PC-9 (cell line): ENCODE data around the gene PRKG2. TPM values are rescaled to one million over a fixed set of nuclear protein-coding genes. Genes with fewer than 3 reads are reported as not detected.

ENCODE experiments used
- BruUV-seq: library from RNA; stranded (reverse); fragments of 400-500 nt; replicated peaks from 2 replicates; lab custom pipeline; 2021; lab: Mats Ljungman, UMichigan
- CTCF ChIA-PET: fragments of 300-600 bp; sonication (Branson Sonifier 250); formaldehyde crosslinking; loops from one replicate; lab custom pipeline; 2022; ENCODE audit warnings: antibody characterized with exemption; lab: Charles Lee
- POLR2A ChIA-PET: fragments of 300-600 bp; sonication (Branson Sonifier 250); formaldehyde crosslinking; loops from one replicate; lab custom pipeline; 2022; ENCODE audit warnings: antibody characterized with exemption; ENCODE audit not compliant: unreplicated experiment; lab: Charles Lee
- DNase-seq, 2 experiments: peaks; one replicate each; pipeline versions ENCODE4 v3.0.0 to v3.0.0-alpha.2; 2015 to 2022; ENCODE audit warnings: mixed read lengths in 1 of 2
- H2AFZ ChIP-seq: fragments of 200-600 bp; sonication (generic); 2 replicates; pipeline ENCODE4 v1.8.1; 2017; ENCODE audit warnings: antibody characterized with exemption
- H3F3A ChIP-seq: fragments of 200-600 bp; sonication (generic); 2 replicates; pipeline ENCODE4 v1.8.1; 2017; ENCODE audit warnings: antibody characterized with exemption, mild to moderate bottlenecking, low read depth; ENCODE audit not compliant: insufficient read depth
- H3K27ac ChIP-seq: fragments of 200-600 bp; sonication (generic); 2 replicates; pipeline ENCODE4 v1.6.1; 2016; ENCODE audit warnings: mixed run types
- H3K27me3 ChIP-seq: fragments of 200-600 bp; sonication (generic); 2 replicates; pipeline ENCODE4 v1.6.1; 2016; ENCODE audit warnings: low read depth, mixed run types; ENCODE audit not compliant: insufficient read depth
- H3K36me3 ChIP-seq: fragments of 200-600 bp; sonication (generic); 2 replicates; pipeline ENCODE4 v1.6.1; 2016; ENCODE audit warnings: low read depth, mixed run types
- H3K4me1 ChIP-seq: fragments of 200-600 bp; sonication (generic); replicated peaks from 2 replicates; pipeline ENCODE4 v1.6.1; 2016; ENCODE audit warnings: mixed run types; ENCODE audit not compliant: insufficient read depth
- H3K4me2 ChIP-seq: fragments of 200-600 bp; sonication (generic); 2 replicates; pipeline ENCODE4 v1.6.1; 2017; ENCODE audit warnings: mixed run types
- H3K4me3 ChIP-seq: fragments of 200-600 bp; sonication (generic); 2 replicates; pipeline ENCODE4 v1.6.1; 2016; ENCODE audit warnings: mixed run types
- H3K79me2 ChIP-seq: fragments of 200-600 bp; sonication (generic); 2 replicates; pipeline ENCODE4 v1.6.1; 2017; ENCODE audit warnings: low read depth, mixed run types
- H3K9me2 ChIP-seq: fragments of 200-600 bp; sonication (generic); 2 replicates; pipeline ENCODE4 v1.8.1; 2017; ENCODE audit warnings: mild to moderate bottlenecking; ENCODE audit not compliant: insufficient read depth
- H3K9me3 ChIP-seq: fragments of 200-600 bp; sonication (generic); 2 replicates; pipeline ENCODE4 v1.8.1; 2016; ENCODE audit warnings: low read depth; ENCODE audit not compliant: insufficient read depth
- H4K20me1 ChIP-seq: fragments of 200-600 bp; sonication (generic); 2 replicates; pipeline ENCODE4 v1.8.1; 2017; ENCODE audit not compliant: insufficient read depth
- EZH2 ChIP-seq: fragments of 200-600 bp; sonication (generic); IDR thresholded peaks from 2 replicates; pipeline ENCODE4 v1.8.0; 2017; ENCODE audit warnings: antibody characterized with exemption, low read depth
- intact Hi-C: fragments of 100-400 bp; cut with micrococcal nuclease; formaldehyde crosslinking; loops from one replicate; pipeline ENCODE4 v1.10.0; 2022; ENCODE audit not compliant: unreplicated experiment
- total RNA-seq: library from RNA; stranded (reverse); gene quantifications from 2 replicates; pipeline ENCODE4 v1.2.3, GENCODE V29; 2021
- TF ChIP-seq, protein P1 (sequence below): fragments of 200-600 bp; sonication (generic); conservative IDR thresholded peaks from 2 replicates; pipeline ENCODE4 v1.6.1; 2017; ENCODE audit warnings: mixed run types, antibody characterized with exemption, mild to moderate bottlenecking, moderate library complexity

Gene PRKG2
- total RNA-seq, 1 experiment from 2014 or later = not detected

DNA sequence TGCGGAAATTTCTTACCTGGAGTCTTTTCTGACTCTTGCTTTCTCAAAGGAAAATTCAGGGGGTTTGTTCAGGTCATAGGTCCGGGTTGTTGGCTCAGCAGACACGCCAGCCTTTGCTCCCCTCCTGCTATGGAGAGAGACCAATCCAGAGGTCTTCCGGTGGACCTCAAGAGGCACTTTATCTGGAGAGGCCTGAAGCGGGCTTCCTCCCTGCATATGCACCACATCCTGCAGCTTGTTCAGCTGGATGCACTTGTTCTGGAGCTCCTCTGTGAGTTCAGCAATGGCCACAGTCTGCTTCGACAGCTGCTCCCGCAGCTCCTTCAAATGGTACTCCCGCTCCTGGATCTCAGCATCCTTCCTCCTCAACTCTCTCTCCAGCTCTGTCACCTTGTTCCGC, 10.5 kb downstream of the PRKG2 start:
- Histone ChIP-seq H3K9me3 (no peaks in the 10 kb centered on the region), H3K27ac (no peak overlapping the region), H4K20me1 (no peaks in the 10 kb centered on the region), H3K4me3 (no peak overlapping the region), H3K4me1 (peaks cover 11% of the 10 kb centered on the region), H3K4me2 (no peak overlapping the region), H3F3A (no peaks in the 10 kb centered on the region), H3K79me2 (no peaks in the 10 kb centered on the region), H3K36me3 (no peaks in the 10 kb centered on the region), H2AFZ (no peak overlapping the region), H3K9me2 (no peaks in the 10 kb centered on the region), H3K27me3 (no peaks in the 10 kb centered on the region)
- intact Hi-C loops = no loop called here
- BruUV-seq = no TSS peak
- TF ChIP-seq, protein P1, sequence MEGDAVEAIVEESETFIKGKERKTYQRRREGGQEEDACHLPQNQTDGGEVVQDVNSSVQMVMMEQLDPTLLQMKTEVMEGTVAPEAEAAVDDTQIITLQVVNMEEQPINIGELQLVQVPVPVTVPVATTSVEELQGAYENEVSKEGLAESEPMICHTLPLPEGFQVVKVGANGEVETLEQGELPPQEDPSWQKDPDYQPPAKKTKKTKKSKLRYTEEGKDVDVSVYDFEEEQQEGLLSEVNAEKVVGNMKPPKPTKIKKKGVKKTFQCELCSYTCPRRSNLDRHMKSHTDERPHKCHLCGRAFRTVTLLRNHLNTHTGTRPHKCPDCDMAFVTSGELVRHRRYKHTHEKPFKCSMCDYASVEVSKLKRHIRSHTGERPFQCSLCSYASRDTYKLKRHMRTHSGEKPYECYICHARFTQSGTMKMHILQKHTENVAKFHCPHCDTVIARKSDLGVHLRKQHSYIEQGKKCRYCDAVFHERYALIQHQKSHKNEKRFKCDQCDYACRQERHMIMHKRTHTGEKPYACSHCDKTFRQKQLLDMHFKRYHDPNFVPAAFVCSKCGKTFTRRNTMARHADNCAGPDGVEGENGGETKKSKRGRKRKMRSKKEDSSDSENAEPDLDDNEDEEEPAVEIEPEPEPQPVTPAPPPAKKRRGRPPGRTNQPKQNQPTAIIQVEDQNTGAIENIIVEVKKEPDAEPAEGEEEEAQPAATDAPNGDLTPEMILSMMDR = no peak
- no peak for TF ChIP-seq EZH2
- POLR2A ChIA-PET = no interaction called here
- CTCF ChIA-PET = no interaction called here
- no peak for DNase-seq

DNA sequence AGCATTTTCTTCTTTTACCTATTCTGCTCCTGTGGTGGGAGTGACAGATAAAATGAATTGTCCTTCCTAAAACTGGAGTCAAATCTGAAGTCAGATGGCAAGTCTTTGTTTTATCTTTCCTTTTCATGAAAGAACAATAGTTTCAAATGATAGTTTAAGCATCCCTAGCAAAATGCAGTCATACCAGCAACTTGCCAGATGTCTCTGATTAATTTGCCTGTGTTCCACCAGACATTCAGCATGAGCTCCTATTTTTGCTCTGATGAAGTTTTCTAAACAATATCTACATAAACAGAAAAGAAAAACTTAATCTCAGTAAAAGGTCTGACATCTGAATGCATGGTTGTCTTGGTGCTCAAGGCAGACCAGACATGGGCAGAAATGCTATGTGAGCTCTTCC, 15.2 kb downstream of the PRKG2 start:
- CTCF ChIA-PET = no interaction called here
- BruUV-seq = no TSS peak

DNA sequence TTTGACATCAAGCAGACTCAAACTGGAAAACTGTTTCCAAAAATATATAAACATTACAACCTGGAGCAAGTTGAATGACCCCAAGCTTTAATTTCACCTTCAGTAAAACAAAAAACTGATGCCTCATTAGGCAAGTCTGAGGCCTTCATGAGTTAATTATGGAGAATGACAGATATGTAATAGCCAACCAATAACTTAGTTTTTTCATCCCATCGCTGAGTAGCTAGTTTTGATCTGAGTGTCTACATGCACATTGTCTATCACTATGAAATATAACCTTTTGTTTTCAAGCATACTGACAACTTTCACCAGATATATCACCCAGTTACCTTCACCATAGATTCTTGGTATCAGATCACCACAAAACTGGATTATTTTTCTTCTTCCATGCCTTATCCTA, 16.4 kb downstream of the PRKG2 start:
- no TSS peak for BruUV-seq
- H3K4me1 ChIP-seq = no peaks in the 10 kb centered on the region
- no peaks in the 10 kb centered on the region for H3K9me3 ChIP-seq
- no peaks in the 10 kb centered on the region for H3K79me2 ChIP-seq
- CTCF ChIA-PET = no interaction called here
- POLR2A ChIA-PET = no interaction called here
- no peak for DNase-seq
- H4K20me1 ChIP-seq = no peaks in the 10 kb centered on the region
- intact Hi-C loops = no loop called here
- no peaks in the 10 kb centered on the region for H3K27me3 ChIP-seq
- no peak for TF ChIP-seq EZH2
- TF ChIP-seq, protein P1 = no peak
- no peak overlapping the region for H3K4me2 ChIP-seq
- no peaks in the 10 kb centered on the region for H3K36me3 ChIP-seq
- H3K27ac ChIP-seq = no peak overlapping the region
- no peaks in the 10 kb centered on the region for H3F3A ChIP-seq
- H3K9me2 ChIP-seq = no peaks in the 10 kb centered on the region
- H3K4me3 ChIP-seq = no peak overlapping the region
- no peak overlapping the region for H2AFZ ChIP-seq

More for the DNA sequence above, 15.2 kb downstream of the PRKG2 start:
- no peaks in the 10 kb centered on the region for H3F3A ChIP-seq
- H4K20me1 ChIP-seq = no peaks in the 10 kb centered on the region
- H2AFZ ChIP-seq = no peak overlapping the region
- no peaks in the 10 kb centered on the region for H3K9me2 ChIP-seq
- H3K9me3 ChIP-seq = no peaks in the 10 kb centered on the region
- no peak overlapping the region for H3K4me2 ChIP-seq
- no peaks in the 10 kb centered on the region for H3K4me1 ChIP-seq
- H3K27ac ChIP-seq = no peak overlapping the region
- intact Hi-C loops = no loop called here
- H3K36me3 ChIP-seq = no peaks in the 10 kb centered on the region
- TF ChIP-seq, protein P1 = no peak
- TF ChIP-seq EZH2 = no peak
- DNase-seq = no peak
- no peaks in the 10 kb centered on the region for H3K27me3 ChIP-seq
- H3K4me3 ChIP-seq = no peak overlapping the region
- no peaks in the 10 kb centered on the region for H3K79me2 ChIP-seq
- POLR2A ChIA-PET = no interaction called here
